IMR-90 (cell line): ENCODE results near the gene AGAP1. TPM values are rescaled to one million over a fixed set of nuclear protein-coding genes. Genes with fewer than 3 reads are reported as not detected.
A peak's percentile ranks its signal among the peaks of the same experiment; 100 is the strongest.

ENCODE experiments used
- ATAC-seq: fragments of 200-7000 bp; cut with Tn5 transposase; 2 replicates; pipeline ENCODE4 v1.9.1; 2020; ENCODE audit warnings: low read depth, mild to moderate bottlenecking, moderate library complexity
- BruUV-seq: library from RNA; stranded (reverse); fragments of 400-500 nt; replicated peaks from 2 replicates; lab custom pipeline; 2021; lab: Mats Ljungman, UMichigan
- CTCF ChIA-PET: fragments of 300-600 bp; formaldehyde crosslinking; extraction: SDS; loops from one replicate; lab custom pipeline; 2021; ENCODE audit warnings: antibody characterized with exemption; lab: Yijun Ruan, JAX
- POLR2A ChIA-PET: fragments of 300-600 bp; sonication (Branson Sonifier 250); formaldehyde crosslinking; loops from one replicate; lab custom pipeline; 2022; ENCODE audit warnings: antibody characterized with exemption; ENCODE audit not compliant: unreplicated experiment; lab: Charles Lee
- DNase-seq: peaks from one replicate; pipeline ENCODE4 v3.0.0; 2013
- H2AFZ ChIP-seq: replicated peaks from 2 replicates; pipeline ENCODE3; 2013; ENCODE audit warnings: low read length, mild to moderate bottlenecking; ENCODE audit not compliant: poor library complexity
- H2AK5ac ChIP-seq: 2 replicates; pipeline ENCODE4 v1.6.1; 2013; ENCODE audit warnings: low read depth, low read length, inconsistent platforms
- H2AK9ac ChIP-seq: replicated peaks from 2 replicates; pipeline ENCODE3; 2013; ENCODE audit warnings: mild to moderate bottlenecking, low read depth, low read length, moderate library complexity; ENCODE audit not compliant: poor library complexity
- H2BK120ac ChIP-seq: 2 replicates; pipeline ENCODE4 v1.6.1; 2013; ENCODE audit warnings: low read depth, low read length, inconsistent platforms
- H2BK15ac ChIP-seq: 3 replicates; pipeline ENCODE4 v1.6.1; 2013; ENCODE audit warnings: low read depth, low read length, inconsistent platforms
- H2BK20ac ChIP-seq: 2 replicates; pipeline ENCODE4 v1.6.1; 2013; ENCODE audit warnings: low read depth, mild to moderate bottlenecking, inconsistent platforms, low read length, moderate library complexity
- H2BK5ac ChIP-seq: 2 replicates; pipeline ENCODE4 v1.6.1; 2013; ENCODE audit warnings: mild to moderate bottlenecking, low read depth, low read length, inconsistent platforms; ENCODE audit not compliant: poor library complexity, severe bottlenecking
- H3K14ac ChIP-seq: replicated peaks from 2 replicates; pipeline ENCODE4 v1.6.1; 2013; ENCODE audit warnings: low read depth, low read length, inconsistent platforms
- H3K18ac ChIP-seq: 2 replicates; pipeline ENCODE4 v1.6.1; 2013; ENCODE audit warnings: low read depth, low read length, control low read depth
- H3K23ac ChIP-seq: 2 replicates; pipeline ENCODE4 v1.6.1; 2013; ENCODE audit warnings: low read depth, low read length, inconsistent platforms
- H3K27ac ChIP-seq: 2 replicates; pipeline ENCODE4 v1.5.1; 2013; ENCODE audit warnings: mild to moderate bottlenecking, control low read depth, low read length; ENCODE audit not compliant: insufficient read depth
- H3K27me3 ChIP-seq: 2 replicates; pipeline ENCODE4 v1.6.1; 2013; ENCODE audit warnings: low read length; ENCODE audit not compliant: control insufficient read depth, insufficient read depth
- H3K36me3 ChIP-seq: 2 replicates; pipeline ENCODE4 v1.6.1; 2013; ENCODE audit warnings: low read length, mixed read lengths; ENCODE audit not compliant: control insufficient read depth, insufficient read depth
- H3K4ac ChIP-seq: 2 replicates; pipeline ENCODE4 v1.6.1; 2013; ENCODE audit warnings: low read depth, low read length, inconsistent platforms
- H3K4me1 ChIP-seq: 2 replicates; pipeline ENCODE4 v1.6.1; 2013; ENCODE audit warnings: low read length, mixed read lengths; ENCODE audit not compliant: control insufficient read depth, insufficient read depth
- H3K4me2 ChIP-seq: 2 replicates; pipeline ENCODE4 v1.6.1; 2013; ENCODE audit warnings: low read depth, mild to moderate bottlenecking, control low read depth, low read length, moderate library complexity
- H3K4me3 ChIP-seq: 2 replicates; pipeline ENCODE4 v1.5.1; 2013; ENCODE audit warnings: low read depth, mild to moderate bottlenecking, control low read depth, low read length, moderate library complexity; ENCODE audit not compliant: insufficient read depth
- H3K56ac ChIP-seq: 2 replicates; pipeline ENCODE4 v1.6.1; 2013; ENCODE audit warnings: low read length, inconsistent platforms; ENCODE audit not compliant: insufficient read depth; ENCODE audit errors: extremely low read depth
- H3K79me1 ChIP-seq, 2 experiments: 2 replicates each; pipeline ENCODE4 v1.6.1; 2013; ENCODE audit warnings: low read length in 2 of 2, inconsistent platforms in 1 of 2, low read depth in 1 of 2
- H3K9ac ChIP-seq: 2 replicates; pipeline ENCODE4 v1.6.1; 2013; ENCODE audit warnings: low read depth, low read length, control low read depth
- H3K9me1 ChIP-seq: 2 replicates; pipeline ENCODE4 v1.6.1; 2013; ENCODE audit warnings: low read length, inconsistent platforms; ENCODE audit not compliant: insufficient read depth
- H3K9me3 ChIP-seq: 2 replicates; pipeline ENCODE4 v1.6.1; 2013; ENCODE audit warnings: low read length; ENCODE audit not compliant: control insufficient read depth, insufficient read depth
- H4K20me1 ChIP-seq: 2 replicates; pipeline ENCODE4 v1.6.1; 2013; ENCODE audit warnings: low read length, inconsistent platforms; ENCODE audit not compliant: insufficient read depth
- H4K5ac ChIP-seq: 2 replicates; pipeline ENCODE4 v1.6.1; 2013; ENCODE audit warnings: mild to moderate bottlenecking, low read depth, low read length, control low read depth
- H4K8ac ChIP-seq, 2 experiments: 2 replicates each; pipeline ENCODE4 v1.6.1; 2013; ENCODE audit warnings: low read depth in 2 of 2, low read length in 2 of 2, control low read depth in 1 of 2, inconsistent platforms in 1 of 2
- H4K91ac ChIP-seq: 2 replicates; pipeline ENCODE4 v1.6.1; 2013; ENCODE audit warnings: low read depth, low read length, inconsistent platforms; ENCODE audit not compliant: insufficient read depth
- FOS ChIP-seq: fragments of 150-350 bp; IDR thresholded peaks from 2 replicates; pipeline ENCODE4 v1.6.1; 2016; ENCODE audit warnings: low read depth, low read length
- SMC3 ChIP-seq: fragments of 150-350 bp; IDR thresholded peaks from 2 replicates; pipeline ENCODE4 v1.6.1; 2016; ENCODE audit warnings: low read depth, mild to moderate bottlenecking, antibody characterized with exemption, low read length, moderate library complexity
- WGBS, 2 experiments: methylation state at CpG; one replicate each; pipeline versions ENCODE4 v1.1.5 to v1.1.7; 2013; ENCODE audit warnings: missing lambda C conversion rate in 2 of 2; ENCODE audit not compliant: insufficient read length in 1 of 2; ENCODE audit errors: extremely low coverage in 2 of 2; 5-methylcytosine and 5-hydroxymethylcytosine counted together
- dilution Hi-C: fragments of 300-500 bp; cut with HindIII; formaldehyde crosslinking; loops from one replicate; pipeline ENCODE4 v1.14.3; 2018; ENCODE audit warnings: low sequenced_read_pairs; ENCODE audit not compliant: unreplicated experiment
- in situ Hi-C: fragments of 300-500 bp; cut with MboI; formaldehyde crosslinking; loops from 3 replicates; pipeline ENCODE4 v1.14.3; 2019; ENCODE audit warnings: low sequenced_read_pairs, inconsistent platforms, mixed read lengths
- intact Hi-C: fragments of 100-400 bp; cut with micrococcal nuclease; formaldehyde crosslinking; loops from 2 replicates; pipeline ENCODE4 v1.10.0; 2022
- polyA plus RNA-seq, 3 experiments: library from polyadenylated mRNA; depleted of rRNA; stranded (reverse); fragments of >200 nt; gene quantifications; 2 replicates each; pipeline ENCODE4 v1.2.3, GENCODE V29; 2012; ENCODE audit warnings: low replicate concordance in 1 of 3
- total RNA-seq: library from RNA; depleted of rRNA; stranded (reverse); fragments of >200 nt; gene quantifications from 2 replicates; pipeline ENCODE4 v1.2.3, GENCODE V29; 2012

The AGAP1 gene
- total and polyA plus RNA-seq, 2 of the 4 experiments (the other 2 are of a cell fraction), result 15.1 to 16.4 TPM

DNA sequence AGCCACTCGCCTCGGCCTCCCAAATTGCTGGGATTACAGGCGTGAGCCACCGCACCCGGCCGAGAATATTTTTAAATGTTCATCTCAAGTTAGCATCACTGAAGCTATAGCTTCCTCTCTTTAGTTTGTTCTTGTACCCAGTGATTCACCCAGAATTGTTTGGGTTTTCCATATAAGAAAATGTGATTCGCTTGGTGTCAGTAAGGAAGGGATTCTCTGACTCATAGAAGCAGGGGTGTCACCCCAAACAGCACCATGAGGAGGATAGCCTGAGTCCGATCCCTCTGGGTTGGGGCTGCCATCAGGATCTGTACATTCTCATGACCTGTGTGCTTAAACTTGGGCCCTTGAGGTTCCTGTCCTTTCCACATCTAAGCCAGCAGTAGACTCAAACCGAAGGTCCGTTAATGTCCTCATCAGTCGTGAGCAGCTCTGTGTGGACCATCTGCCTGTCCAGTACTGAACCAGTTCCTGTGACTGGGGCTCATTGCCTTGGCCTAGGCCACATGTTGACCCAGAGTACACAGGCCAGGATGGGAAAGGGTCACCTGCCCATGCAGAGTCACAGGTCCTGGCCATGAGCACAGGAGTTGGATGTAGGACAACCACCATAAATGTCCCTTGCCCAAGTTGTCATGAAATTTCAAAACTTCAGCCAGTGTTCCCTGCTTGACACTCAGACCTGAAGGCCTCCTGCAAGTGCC lies 362.5 kb downstream of the AGAP1 start:
- Histone ChIP-seq H3K18ac (no peak overlapping the region), H3K36me3 (no peaks in the 10 kb centered on the region), H3K4me1 (0 out of 2 replicates have a peak, but pooled peaks cover 2% of the 10 kb centered on the region), H4K20me1 (0 out of 2 replicates have a peak, but pooled peaks cover 3% of the 10 kb centered on the region), H2BK20ac (peak overlapping the region; percentile 34; the same call in 1 of the 2 replicates), H3K9me3 (no peaks in the 10 kb centered on the region), H4K8ac (no peak overlapping the region), H3K27me3 (no peaks in the 10 kb centered on the region), H2BK120ac (no peak overlapping the region), H3K79me1 (peaks cover 4 to 7% of the 10 kb centered on the region in 2 experiments; a peak in 2 of 4 replicates), H3K14ac (no peak overlapping the region), H2AFZ (peak overlapping the region; percentile 45), H4K91ac (no peak overlapping the region; the same call in 1 of the 2 replicates), H3K4me2 (no peak overlapping the region), H2BK5ac (no peak overlapping the region), H2AK9ac (no peak overlapping the region), H3K9me1 (peaks cover 9% of the 10 kb centered on the region), H3K27ac (no peak overlapping the region), H3K4me3 (no peak overlapping the region), H3K9ac (no peak overlapping the region), H3K4ac (peak overlapping the region; percentile 35; the same call in 1 of the 2 replicates), H3K56ac (no peak overlapping the region), H3K23ac (no peak overlapping the region), H2AK5ac (peak overlapping the region; percentile 37; the same call in 1 of the 2 replicates), H4K5ac (no peak overlapping the region), H2BK15ac (no peak overlapping the region)
- intact Hi-C loops, result no loop called here
- no peak for TF ChIP-seq SMC3
- TF ChIP-seq FOS, result 0 out of 2 replicates have a peak, but pooled peaks have one; percentile 34
- BruUV-seq, result no TSS peak
- in situ Hi-C loops, result no loop called here
- DNase-seq, result peak; percentile 73
- WGBS, 2 experiments, result 92% methylated on average over 5 of the region's 11 CpGs; no CpG with 5 or more reads in 1 of the 2 experiments
- ATAC-seq, result peak; percentile 84
- CTCF ChIA-PET, result no interaction called here
- POLR2A ChIA-PET, result no interaction called here
- dilution Hi-C loops, result no loop called here
